HL-60 (cell line): ENCODE measurements around the gene AK1.
A peak's percentile ranks its signal among the peaks of the same experiment; 100 is the strongest.

Source experiments
- DNase-seq, 2 experiments: peaks; one replicate each; pipeline ENCODE4 v3.0.0-alpha.2; 2010 to 2020; ENCODE audit warnings: low read depth in 1 of 2, low spot score in 1 of 2
- H3K27ac ChIP-seq: fragments of 250-450 bp; sonication (Bioruptor Pico); replicated peaks from 2 replicates; pipeline ENCODE4 v1.5.1; 2020; ENCODE audit warnings: mild to moderate bottlenecking, moderate library complexity
- H3K27me3 ChIP-seq: fragments of 250-450 bp; sonication (Bioruptor Pico); 2 replicates; pipeline ENCODE4 v1.5.1; 2021; ENCODE audit warnings: mild to moderate bottlenecking, moderate library complexity; ENCODE audit not compliant: insufficient read depth, poor library complexity, severe bottlenecking
- H3K4me3 ChIP-seq: replicated peaks from 2 replicates; pipeline ENCODE4 v1.5.1; 2011; ENCODE audit warnings: mild to moderate bottlenecking, control low read depth, low read length; ENCODE audit not compliant: insufficient read depth
- CTCF ChIP-seq: IDR thresholded peaks from one replicate; pipeline ENCODE4 v1.5.1; 2011; ENCODE audit warnings: low read length, control low read depth, inconsistent platforms; ENCODE audit not compliant: insufficient read depth
- GABPA ChIP-seq: IDR thresholded peaks from 2 replicates; pipeline ENCODE4 v1.6.1; 2012; ENCODE audit warnings: low read depth
- POLR2AphosphoS5 ChIP-seq: IDR thresholded peaks from 2 replicates; pipeline ENCODE4 v1.6.1; 2012; ENCODE audit warnings: low read depth
- REST ChIP-seq: IDR thresholded peaks from 2 replicates; pipeline ENCODE4 v1.6.1; 2012; ENCODE audit warnings: low read depth; ENCODE audit not compliant: insufficient replicate concordance
- SPI1 ChIP-seq: IDR thresholded peaks from 2 replicates; pipeline ENCODE4 v1.6.1; 2012; ENCODE audit warnings: low read depth, mild to moderate bottlenecking, borderline replicate concordance

Gene AK1

GRCh38 chr9:127878652-127879390 is 1.3 kb upstream of the AK1 start:
- H3K27ac ChIP-seq: no peak overlapping the region
- TF ChIP-seq CTCF (no peak), SPI1 (no peak), POLR2AphosphoS5 (no peak), REST (no peak), GABPA (no peak)
- no peaks in the 10 kb centered on the region for H3K27me3 ChIP-seq
- no peak overlapping the region for H3K4me3 ChIP-seq
- DNase-seq: no peak

- DNase-seq: no peak
- TF ChIP-seq REST (no peak), SPI1 (no peak), POLR2AphosphoS5 (no peak), CTCF (no peak), GABPA (no peak)
- no peak overlapping the region for H3K4me3 ChIP-seq
- H3K27ac ChIP-seq: no peak overlapping the region
- no peaks in the 10 kb centered on the region for H3K27me3 ChIP-seq
Observed at GRCh38 chr9:127878001-127878651, 651 bp upstream of the AK1 start.

- TF ChIP-seq POLR2AphosphoS5 (no peak), REST (no peak)
- no peaks in the 10 kb centered on the region for H3K27me3 ChIP-seq
- DNase-seq: no peak
- H3K27ac ChIP-seq: no peak overlapping the region
- H3K4me3 ChIP-seq: peak overlapping the region; percentile 13
Observed at GRCh38 chr9:127876764-127877562, 512 bp downstream of the AK1 start.
